GM19025 (cell line): Measurements from ENCODE around the gene ISYNA1.
"Not testable (repeated sequence)": the region's sequence is repeated elsewhere in the genome, so short reads cannot be mapped to it uniquely, and the experiment has no call there.

Source experiments
- ATAC-seq: cut with Tn5 transposase; IDR thresholded peaks from one replicate; pipeline ENCODE4 v1.9.1; 2021; ENCODE audit warnings: mild to moderate bottlenecking, low read depth, moderate library complexity; ENCODE audit not compliant: unreplicated experiment

Gene ISYNA1

GRCh38 chr19:18421371-18421959 is 16.5 kb downstream of the ISYNA1 start:
- ATAC-seq = no peak

- ATAC-seq = no peak
Measured at GRCh38 chr19:18420930-18421329, 17.0 kb downstream of the ISYNA1 start.

- ATAC-seq = no peak
Measured at GRCh38 chr19:18419699-18420460, 18.1 kb downstream of the ISYNA1 start.

- no peak for ATAC-seq
Measured at GRCh38 chr19:18419195-18419698, 18.7 kb downstream of the ISYNA1 start, which contains the start of gene SSBP4. Gene SSBP4 (plus strand): TSS chr19:18419398. CDS start chr19:18419649, 251 bp downstream.

GRCh38 chr19:18418483-18419194 is 19.3 kb downstream of the ISYNA1 start:
- ATAC-seq = no peak

GRCh38 chr19:18418029-18418482 is 19.9 kb downstream of the ISYNA1 start:
- no peak for ATAC-seq

GRCh38 chr19:18417250-18418028 is 20.5 kb downstream of the ISYNA1 start:
- no peak for ATAC-seq

- ATAC-seq = no peak
Measured at GRCh38 chr19:18416778-18417249, 21.1 kb downstream of the ISYNA1 start.

GRCh38 chr19:18415178-18415867 is 22.6 kb downstream of the ISYNA1 start:
- ATAC-seq = no peak

GRCh38 chr19:18414504-18415177 is 23.3 kb downstream of the ISYNA1 start:
- ATAC-seq = no peak

GRCh38 chr19:18412610-18413239 is 25.2 kb downstream of the ISYNA1 start:
- no peak for ATAC-seq

- ATAC-seq = no peak
Measured at GRCh38 chr19:18408053-18408476, 29.9 kb downstream of the ISYNA1 start.

- no peak for ATAC-seq
Measured at GRCh38 chr19:18406749-18407148, 31.2 kb downstream of the ISYNA1 start.

- not testable (repeated sequence) for ATAC-seq
Measured at GRCh38 chr19:18405754-18406153, 32.2 kb downstream of the ISYNA1 start.

- ATAC-seq = not testable (repeated sequence)
Measured at GRCh38 chr19:18402455-18403248, 35.3 kb downstream of the ISYNA1 start.

GRCh38 chr19:18401580-18402112 is 36.3 kb downstream of the ISYNA1 start:
- ATAC-seq = no peak

- ATAC-seq = no peak
Measured at GRCh38 chr19:18399008-18399407, 38.9 kb downstream of the ISYNA1 start.
